ENCODE results near the gene ATAD5. TPM values are rescaled to one million over a fixed set of nuclear protein-coding genes. Genes with fewer than 3 reads are reported as not detected.

The ATAD5 gene, protein sequence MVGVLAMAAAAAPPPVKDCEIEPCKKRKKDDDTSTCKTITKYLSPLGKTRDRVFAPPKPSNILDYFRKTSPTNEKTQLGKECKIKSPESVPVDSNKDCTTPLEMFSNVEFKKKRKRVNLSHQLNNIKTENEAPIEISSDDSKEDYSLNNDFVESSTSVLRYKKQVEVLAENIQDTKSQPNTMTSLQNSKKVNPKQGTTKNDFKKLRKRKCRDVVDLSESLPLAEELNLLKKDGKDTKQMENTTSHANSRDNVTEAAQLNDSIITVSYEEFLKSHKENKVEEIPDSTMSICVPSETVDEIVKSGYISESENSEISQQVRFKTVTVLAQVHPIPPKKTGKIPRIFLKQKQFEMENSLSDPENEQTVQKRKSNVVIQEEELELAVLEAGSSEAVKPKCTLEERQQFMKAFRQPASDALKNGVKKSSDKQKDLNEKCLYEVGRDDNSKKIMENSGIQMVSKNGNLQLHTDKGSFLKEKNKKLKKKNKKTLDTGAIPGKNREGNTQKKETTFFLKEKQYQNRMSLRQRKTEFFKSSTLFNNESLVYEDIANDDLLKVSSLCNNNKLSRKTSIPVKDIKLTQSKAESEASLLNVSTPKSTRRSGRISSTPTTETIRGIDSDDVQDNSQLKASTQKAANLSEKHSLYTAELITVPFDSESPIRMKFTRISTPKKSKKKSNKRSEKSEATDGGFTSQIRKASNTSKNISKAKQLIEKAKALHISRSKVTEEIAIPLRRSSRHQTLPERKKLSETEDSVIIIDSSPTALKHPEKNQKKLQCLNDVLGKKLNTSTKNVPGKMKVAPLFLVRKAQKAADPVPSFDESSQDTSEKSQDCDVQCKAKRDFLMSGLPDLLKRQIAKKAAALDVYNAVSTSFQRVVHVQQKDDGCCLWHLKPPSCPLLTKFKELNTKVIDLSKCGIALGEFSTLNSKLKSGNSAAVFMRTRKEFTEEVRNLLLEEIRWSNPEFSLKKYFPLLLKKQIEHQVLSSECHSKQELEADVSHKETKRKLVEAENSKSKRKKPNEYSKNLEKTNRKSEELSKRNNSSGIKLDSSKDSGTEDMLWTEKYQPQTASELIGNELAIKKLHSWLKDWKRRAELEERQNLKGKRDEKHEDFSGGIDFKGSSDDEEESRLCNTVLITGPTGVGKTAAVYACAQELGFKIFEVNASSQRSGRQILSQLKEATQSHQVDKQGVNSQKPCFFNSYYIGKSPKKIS (N-terminal part only)
- total RNA-seq (2022; extraction: Qiagen RNA extraction), result 3.8 to 4.8 TPM (median 4.4 TPM) in 5 replicates

DNA sequence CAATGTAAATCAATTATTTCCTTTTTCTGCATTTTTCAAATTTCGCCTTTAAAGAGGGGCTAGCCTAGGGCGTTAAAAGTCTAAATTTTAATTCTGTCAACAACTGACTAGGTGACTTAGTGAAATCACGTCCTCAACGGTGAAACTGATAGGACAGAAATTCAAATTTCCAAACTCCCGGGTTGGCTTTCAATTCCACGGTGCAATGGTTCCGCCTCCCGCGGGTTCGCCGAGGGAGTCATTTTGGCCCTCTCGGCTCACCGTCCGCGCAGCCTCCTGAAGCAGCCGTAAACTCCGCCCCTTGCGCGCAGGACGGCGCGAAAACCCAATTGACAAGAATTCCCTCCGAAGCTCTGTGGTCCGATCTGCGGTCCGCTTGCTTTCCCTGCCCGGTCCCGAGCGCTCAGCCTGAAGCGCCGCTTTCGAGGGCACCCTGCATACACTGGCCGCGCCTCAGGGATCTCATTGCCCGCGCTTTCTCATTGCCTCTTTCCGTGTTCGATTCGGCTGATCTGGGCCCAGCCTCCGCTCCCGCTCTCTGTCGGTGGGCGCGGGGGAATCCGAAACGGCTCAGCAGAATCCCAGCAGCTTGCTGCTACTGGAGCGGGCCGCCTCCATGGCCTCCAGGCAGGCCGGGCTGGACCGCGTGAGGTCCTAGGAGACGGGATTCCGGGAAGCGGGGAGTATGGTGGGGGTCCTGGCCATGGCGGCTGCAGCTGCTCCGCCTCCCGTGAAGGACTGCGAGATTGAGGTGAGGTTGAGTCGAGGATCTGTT, at the start of gene ATAD5:
TSS of gene ATAD5 (plus strand) at position 304 of the 775 bp plus-strand sequence. CDS start at position 686, 382 bp downstream.

DNA sequence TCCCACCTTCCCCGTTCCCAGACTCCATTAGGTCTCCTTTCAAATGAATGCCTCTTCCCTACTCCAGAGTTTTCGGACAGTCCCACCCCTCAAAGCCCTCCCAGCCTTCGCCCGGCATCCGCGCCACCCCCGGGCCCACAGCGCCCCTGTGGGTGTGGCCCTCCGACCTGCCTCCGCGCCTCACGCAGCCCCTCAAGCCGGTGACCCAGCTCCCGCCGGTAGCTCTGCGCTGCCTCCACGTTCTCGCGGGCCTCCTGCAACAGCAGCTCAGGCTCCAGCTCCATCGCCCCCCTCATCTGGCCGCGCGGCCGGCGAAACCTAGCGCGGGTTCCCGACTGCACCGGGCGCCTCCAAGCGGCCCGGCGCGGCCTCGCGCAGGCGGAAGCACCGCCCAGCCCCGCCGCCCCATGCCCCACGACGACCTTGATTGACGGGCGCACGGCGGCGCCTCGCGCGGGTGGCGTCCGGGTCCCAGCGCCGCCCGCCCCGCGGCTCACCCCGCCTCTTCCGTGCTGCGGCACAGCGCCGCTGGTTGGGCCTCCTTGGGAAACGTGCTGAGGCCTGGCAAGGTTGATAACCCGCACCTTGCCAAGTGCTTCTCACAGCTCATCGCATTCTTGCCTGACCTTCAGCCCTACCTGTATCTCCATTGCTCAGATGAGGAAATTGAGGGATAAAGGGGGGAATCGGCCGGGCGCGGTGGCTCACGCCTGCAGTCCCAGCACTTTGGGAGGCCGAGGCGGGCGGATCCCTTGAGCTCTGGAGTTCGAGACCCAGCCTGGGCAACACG, 7.2 kb upstream of the ATAD5 start, which contains the start of gene CRLF3:
TSS of gene CRLF3 (minus strand) at position 337 of the 790 bp plus-strand sequence. CDS start at position 296, 41 bp downstream.

DNA sequence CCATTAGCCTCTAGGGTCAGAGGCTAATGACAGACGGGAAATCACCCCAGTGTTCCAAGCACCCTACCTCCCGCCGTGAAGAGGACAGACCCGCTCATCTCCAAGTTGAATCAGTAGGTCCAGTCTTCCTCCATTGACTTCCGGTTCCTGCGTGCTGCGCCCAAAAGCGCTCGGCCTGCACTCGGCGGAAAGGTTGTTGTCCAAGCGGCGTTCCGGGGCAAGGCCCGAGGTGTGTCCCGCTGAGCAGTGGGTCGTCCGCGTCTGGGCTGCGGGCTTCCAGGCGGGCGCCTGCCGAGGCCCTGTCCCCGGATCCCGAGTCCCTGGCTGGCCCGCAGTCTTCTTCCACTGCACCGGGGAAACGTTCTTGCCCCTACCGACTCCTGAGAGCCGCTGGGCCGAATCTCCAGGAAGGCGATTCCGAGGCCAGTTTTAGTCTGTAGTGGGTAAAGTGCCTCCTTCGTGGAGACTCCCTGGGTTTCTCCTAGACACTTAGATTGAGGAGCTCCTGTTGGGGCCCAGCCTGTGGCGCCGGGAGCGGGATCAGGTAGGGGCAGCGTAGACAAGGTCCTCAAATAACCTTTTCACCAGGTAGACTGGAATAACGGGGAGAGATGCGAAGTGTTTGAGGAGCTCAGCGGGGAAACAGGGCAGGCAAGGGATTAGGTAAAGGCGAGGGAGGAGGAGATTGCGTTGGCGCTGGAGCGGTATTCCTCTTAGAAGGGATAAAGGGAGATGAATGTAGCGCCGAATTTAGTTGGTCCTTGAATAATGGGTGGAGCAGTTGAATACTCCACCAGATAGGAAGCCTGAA, 74.5 kb downstream of the ATAD5 start, which contains the start of gene TEFM:
TSS of gene TEFM (minus strand) at position 138 of the 811 bp plus-strand sequence. CDS start at position 98, 40 bp downstream.

DNA sequence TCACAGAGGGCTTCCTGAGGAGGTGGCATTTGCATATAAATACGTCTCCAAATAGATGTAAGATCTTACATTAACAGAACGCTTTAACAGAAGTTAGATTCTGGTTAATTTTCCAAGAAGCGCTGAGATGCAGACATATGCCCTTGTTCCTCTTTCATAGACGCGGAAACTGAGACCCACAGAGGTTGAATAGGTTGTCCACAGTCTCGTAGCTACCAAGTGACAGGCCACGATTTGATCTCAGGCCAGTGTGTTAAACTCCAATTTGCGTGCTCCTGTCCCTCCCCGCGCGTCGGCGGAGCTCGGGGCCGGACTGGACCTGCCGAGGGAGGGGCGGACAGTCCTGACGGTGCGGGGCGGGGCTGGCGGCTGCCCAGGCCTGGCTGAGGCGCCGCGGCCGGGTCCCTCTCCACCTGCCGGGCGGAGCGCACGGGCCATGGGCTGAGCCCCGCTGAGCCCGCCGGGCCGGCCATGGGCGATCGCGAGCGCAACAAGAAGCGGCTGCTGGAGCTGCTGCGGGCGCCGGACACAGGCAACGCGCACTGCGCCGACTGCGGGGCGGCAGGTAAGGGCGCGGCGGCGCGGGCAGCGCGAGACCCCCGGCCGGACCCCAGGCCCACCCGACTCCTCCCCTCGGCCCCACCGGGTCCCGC, 89.9 kb downstream of the ATAD5 start, which contains the start of gene ADAP2:
TSS of gene ADAP2 (plus strand) at position 402 of the 653 bp plus-strand sequence. CDS start at position 472, 70 bp downstream.

Other genes with a start within 250 kb of the ATAD5 start
- gene CRLF3, start 7.3 kb upstream of the ATAD5 start, total RNA-seq (2022; extraction: Qiagen RNA extraction), result 13.2 to 17.8 TPM (median 14.8 TPM) in 5 replicates
- gene TEFM, start 74.3 kb downstream of the ATAD5 start, total RNA-seq (2022; extraction: Qiagen RNA extraction), result 18.0 to 32.4 TPM (median 19.7 TPM) in 5 replicates
- 2.5 to 3.0 TPM (median 2.8 TPM) in 5 replicates for gene ADAP2, start 90.0 kb downstream of the ATAD5 start, total RNA-seq (2022; extraction: Qiagen RNA extraction)
- 22.2 to 25.7 TPM (median 24.7 TPM) in 5 replicates for gene RNF135, start 139.1 kb downstream of the ATAD5 start, total RNA-seq (2022; extraction: Qiagen RNA extraction)

Measured in A549 treated with CORT108297 at 1 μM for 4 hours (cell line).